Keratinocyte (primary cell): ENCODE data around the gene SUMF2. TPM values are rescaled to one million over a fixed set of nuclear protein-coding genes. Genes with fewer than 3 reads are reported as not detected.

Experiments
- DNase-seq: peaks from one replicate; pipeline ENCODE4 v3.0.0-alpha.2; 2011; ENCODE audit warnings: low read depth, missing footprints, low spot score
- FAIRE-seq: peaks from 2 replicates; lab custom pipeline; 2011; peaks lifted over from hg19 to GRCh38; lab: Jason Lieb, UNC
- H2AFZ ChIP-seq: 2 replicates; pipeline ENCODE4 v1.6.0; 2012; ENCODE audit warnings: low read length, control low read depth, inconsistent platforms; ENCODE audit not compliant: control insufficient read depth
- H3K27ac ChIP-seq: 2 replicates; pipeline ENCODE4 v1.5.1; 2011; ENCODE audit warnings: low read length; ENCODE audit not compliant: control insufficient read depth, insufficient read depth
- H3K27me3 ChIP-seq: 3 replicates; pipeline ENCODE4 v1.6.0; 2011; ENCODE audit warnings: low read length; ENCODE audit not compliant: control insufficient read depth, insufficient read depth; ENCODE audit errors: extremely low read depth
- H3K36me3 ChIP-seq, 2 experiments: 2 replicates in 1 of 2; 3 replicates in 1 of 2; pipeline ENCODE4 v1.5.1; 2011; ENCODE audit warnings: low read length in 2 of 2, mild to moderate bottlenecking in 1 of 2; ENCODE audit not compliant: control insufficient read depth in 2 of 2, insufficient read depth in 2 of 2; ENCODE audit errors: extremely low read depth in 1 of 2
- H3K4me1 ChIP-seq: 3 replicates; pipeline ENCODE4 v1.5.1; 2011; ENCODE audit warnings: low read length; ENCODE audit not compliant: control insufficient read depth, insufficient read depth; ENCODE audit errors: extremely low read depth
- H3K4me2 ChIP-seq: 3 replicates; pipeline ENCODE4 v1.6.0; 2011; ENCODE audit warnings: low read depth, low read length; ENCODE audit not compliant: control insufficient read depth, insufficient read depth; ENCODE audit errors: extremely low read depth
- H3K4me3 ChIP-seq, 3 experiments: fragments of 200-600 bp in 1 of 3; sonication (generic) in 1 of 3; 2 replicates in 2 of 3; 3 replicates in 1 of 3; pipeline ENCODE4 v1.5.1; 2011 to 2016; ENCODE audit warnings: low read length in 3 of 3, mild to moderate bottlenecking in 3 of 3, control low read depth in 2 of 3, inconsistent platforms in 1 of 3, low read depth in 1 of 3, mixed read lengths in 1 of 3, mixed run types in 1 of 3, moderate library complexity in 1 of 3; ENCODE audit not compliant: control insufficient read depth in 2 of 3, insufficient read depth in 2 of 3; ENCODE audit errors: extremely low read depth in 1 of 3
- H3K79me2 ChIP-seq: 2 replicates; pipeline ENCODE4 v1.6.0; 2012; ENCODE audit warnings: low read length; ENCODE audit not compliant: control insufficient read depth, insufficient read depth
- H3K9ac ChIP-seq: 3 replicates; pipeline ENCODE4 v1.6.0; 2011; ENCODE audit warnings: low read length; ENCODE audit not compliant: control insufficient read depth, insufficient read depth; ENCODE audit errors: extremely low read depth
- H3K9me1 ChIP-seq: 3 replicates; pipeline ENCODE4 v1.6.0; 2011; ENCODE audit warnings: low read length; ENCODE audit not compliant: control insufficient read depth, insufficient read depth; ENCODE audit errors: extremely low read depth
- H3K9me3 ChIP-seq: 2 replicates; pipeline ENCODE4 v1.5.1; 2012; ENCODE audit warnings: low read depth, low read length; ENCODE audit not compliant: control insufficient read depth
- H4K20me1 ChIP-seq: 3 replicates; pipeline ENCODE4 v1.6.0; 2011; ENCODE audit warnings: low read length; ENCODE audit not compliant: control insufficient read depth, insufficient read depth; ENCODE audit errors: extremely low read depth
- EZH2 ChIP-seq: IDR thresholded peaks from one replicate; pipeline ENCODE4 v1.6.1; 2012; ENCODE audit warnings: inconsistent platforms, mild to moderate bottlenecking, low read length, moderate library complexity
- dilution Hi-C: fragments of 300-500 bp; cut with MboI; formaldehyde crosslinking; loops from one replicate; pipeline ENCODE4 v1.7.0; 2020; ENCODE audit warnings: low sequenced_read_pairs; ENCODE audit not compliant: extremely low pct_ligation_motif_present
- polyA plus RNA-seq, 5 experiments: library from polyadenylated mRNA; depleted of rRNA in 3 of 5; stranded (reverse) in 3 of 5; stranded (forward) in 1 of 5; unstranded in 1 of 5; fragments of >200 nt; gene quantifications; 1 replicate in 1 of 5; 2 replicates in 3 of 5; 3 replicates in 1 of 5; pipeline versions ENCODE4 v1.2.1 to v1.2.3, GENCODE V29; 2011 to 2012; ENCODE audit warnings: missing spikeins in 2 of 5, low read depth in 1 of 5, low replicate concordance in 1 of 5
- TF ChIP-seq, protein P1 (sequence below), 3 experiments: IDR thresholded peaks in 1 of 3; conservative IDR thresholded peaks in 1 of 3; optimal IDR thresholded peaks in 1 of 3; 2 replicates in 2 of 3; 3 replicates in 1 of 3; pipeline versions ENCODE3 to v1.5.1; 2011; ENCODE audit warnings: low read length in 3 of 3, mild to moderate bottlenecking in 3 of 3, moderate library complexity in 2 of 3, control low read depth in 1 of 3, inconsistent platforms in 1 of 3; ENCODE audit not compliant: insufficient read depth in 2 of 3; ENCODE audit errors: extremely low read depth in 1 of 3

Gene SUMF2
- polyA plus RNA-seq, 1 donor (not counting 4 experiments of a cell fraction or from before 2014, with no cell fraction given) = 73.8 TPM

DNA sequence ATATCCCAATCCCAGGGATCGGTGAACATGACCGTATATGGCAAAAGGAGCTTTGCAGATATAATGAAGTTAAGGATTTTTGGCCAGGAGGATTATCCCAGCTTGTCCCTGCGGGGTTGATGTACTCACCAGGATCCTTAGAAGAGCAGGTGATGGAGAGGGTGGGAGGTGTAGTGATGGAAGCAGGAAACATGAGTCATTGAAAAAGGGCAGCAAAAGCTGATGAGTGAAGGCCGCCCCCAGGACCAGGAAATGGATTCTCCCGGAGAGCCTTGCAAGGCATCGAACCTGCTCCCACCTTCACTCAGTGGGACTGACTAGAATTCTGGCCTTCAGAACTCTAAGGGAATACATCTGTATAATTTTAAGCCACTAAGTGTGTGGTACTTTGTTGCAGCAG is 57.4 kb downstream of the SUMF2 start:
- Histone ChIP-seq H3K9ac (no peak overlapping the region), H3K27ac (no peak overlapping the region), H2AFZ (no peak overlapping the region), H3K4me1 (no peaks in the 10 kb centered on the region), H3K9me1 (no peaks in the 10 kb centered on the region), H3K27me3 (no peaks in the 10 kb centered on the region), H4K20me1 (no peaks in the 10 kb centered on the region), H3K4me2 (no peak overlapping the region), H3K79me2 (no peaks in the 10 kb centered on the region), H3K36me3 (no peaks in the 10 kb centered on the region), H3K4me3 (no peak overlapping the region), H3K9me3 (no peaks in the 10 kb centered on the region)
- FAIRE-seq (no peak), DNase-seq (no peak)
- dilution Hi-C loops = no loop called here
- TF ChIP-seq, protein P1, sequence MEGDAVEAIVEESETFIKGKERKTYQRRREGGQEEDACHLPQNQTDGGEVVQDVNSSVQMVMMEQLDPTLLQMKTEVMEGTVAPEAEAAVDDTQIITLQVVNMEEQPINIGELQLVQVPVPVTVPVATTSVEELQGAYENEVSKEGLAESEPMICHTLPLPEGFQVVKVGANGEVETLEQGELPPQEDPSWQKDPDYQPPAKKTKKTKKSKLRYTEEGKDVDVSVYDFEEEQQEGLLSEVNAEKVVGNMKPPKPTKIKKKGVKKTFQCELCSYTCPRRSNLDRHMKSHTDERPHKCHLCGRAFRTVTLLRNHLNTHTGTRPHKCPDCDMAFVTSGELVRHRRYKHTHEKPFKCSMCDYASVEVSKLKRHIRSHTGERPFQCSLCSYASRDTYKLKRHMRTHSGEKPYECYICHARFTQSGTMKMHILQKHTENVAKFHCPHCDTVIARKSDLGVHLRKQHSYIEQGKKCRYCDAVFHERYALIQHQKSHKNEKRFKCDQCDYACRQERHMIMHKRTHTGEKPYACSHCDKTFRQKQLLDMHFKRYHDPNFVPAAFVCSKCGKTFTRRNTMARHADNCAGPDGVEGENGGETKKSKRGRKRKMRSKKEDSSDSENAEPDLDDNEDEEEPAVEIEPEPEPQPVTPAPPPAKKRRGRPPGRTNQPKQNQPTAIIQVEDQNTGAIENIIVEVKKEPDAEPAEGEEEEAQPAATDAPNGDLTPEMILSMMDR (optimal IDR thresholded peaks at IDR 0.05 in 1 of 3, IDR thresholded peaks at IDR 0.05 in 1 of 3, conservative IDR thresholded peaks at IDR 0.05 in 1 of 3; ENCODE audit: extremely low read depth in 1 of 3, insufficient read depth in 2 of 3, low read length in 3 of 3) = no peak
- TF ChIP-seq EZH2 = no peak

DNA sequence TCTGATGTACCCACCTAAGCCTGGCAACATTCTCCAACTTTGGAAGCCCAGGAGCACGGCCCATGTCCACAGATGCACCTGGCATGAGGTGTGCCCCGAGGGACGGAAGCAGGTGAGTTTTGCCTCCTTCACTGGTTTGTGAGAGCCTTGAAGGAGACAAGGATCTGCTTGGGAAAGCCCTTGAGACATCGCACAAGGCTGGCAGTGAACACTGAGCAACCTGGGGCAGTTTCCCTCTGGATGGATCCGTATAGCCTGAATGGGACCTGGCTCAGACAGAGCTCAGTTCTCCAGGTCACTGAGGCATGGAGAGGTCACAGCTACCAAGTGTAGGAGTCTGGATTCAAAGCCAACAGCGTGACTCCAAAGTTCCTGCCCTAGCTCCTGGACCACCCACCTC is 60.9 kb downstream of the SUMF2 start:
- DNase-seq = no peak
- no peak for FAIRE-seq
- no peaks in the 10 kb centered on the region for H3K4me1 ChIP-seq
- H3K4me2 ChIP-seq = no peak overlapping the region
- no peak overlapping the region for H3K4me3 ChIP-seq
- H3K9me3 ChIP-seq = no peaks in the 10 kb centered on the region
- H3K27me3 ChIP-seq = no peaks in the 10 kb centered on the region
- no peaks in the 10 kb centered on the region for H4K20me1 ChIP-seq
- no peak overlapping the region for H3K27ac ChIP-seq
- H2AFZ ChIP-seq = no peak overlapping the region
- no peaks in the 10 kb centered on the region for H3K79me2 ChIP-seq
- H3K36me3 ChIP-seq = no peaks in the 10 kb centered on the region
- dilution Hi-C loops = no loop called here
- TF ChIP-seq, protein P1 (optimal IDR thresholded peaks at IDR 0.05 in 1 of 3, IDR thresholded peaks at IDR 0.05 in 1 of 3, conservative IDR thresholded peaks at IDR 0.05 in 1 of 3; ENCODE audit: extremely low read depth in 1 of 3, insufficient read depth in 2 of 3, low read length in 3 of 3) = no peak
- TF ChIP-seq EZH2 = no peak
- H3K9ac ChIP-seq = no peak overlapping the region
- no peaks in the 10 kb centered on the region for H3K9me1 ChIP-seq
